ENCODE results near the gene DNAH8.

The DNAH8 gene

DNA sequence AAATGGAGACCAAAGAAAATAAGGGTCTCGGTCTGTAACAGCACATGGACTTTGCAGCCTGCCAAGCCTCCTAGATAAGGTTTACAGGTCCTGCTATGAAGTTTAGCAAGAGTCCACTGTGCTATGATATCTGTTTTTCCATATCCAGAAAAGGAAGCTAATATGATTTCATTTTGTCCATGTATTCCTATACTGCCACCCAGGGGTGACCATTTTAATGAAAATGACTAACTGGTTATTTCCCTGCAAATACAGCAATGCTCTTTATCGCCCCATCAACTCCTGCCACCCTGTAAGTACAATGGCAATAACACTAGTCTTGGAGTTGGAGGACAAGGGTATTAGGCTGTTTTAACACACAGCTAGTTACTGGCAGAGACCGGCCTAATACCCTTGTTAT lies 218.3 kb downstream of the DNAH8 start:
- Histone ChIP-seq H3K27ac (ENCODE audit: low read length) (no peak overlapping the region), H3K9me3 (ENCODE audit: control insufficient read depth in 2 of 2, low read length in 2 of 2) (peaks cover 0 to 3% of the 10 kb centered on the region in 2 donors), H3K36me3 (ENCODE audit: control insufficient read depth in 2 of 2, insufficient read depth in 2 of 2, low read length in 2 of 2) (no peaks in the 10 kb centered on the region), H3K4me1 (ENCODE audit: control insufficient read depth, insufficient read depth, low read length) (no peaks in the 10 kb centered on the region), H3K4me3 (ENCODE audit: low read length in 2 of 2) (no peak overlapping the region), H3K27me3 (ENCODE audit: control insufficient read depth in 1 of 2, insufficient read depth in 2 of 2, low read length in 2 of 2) (no peaks in the 10 kb centered on the region), H3K9ac (ENCODE audit: low read length in 2 of 2) (no peak overlapping the region)

DNA sequence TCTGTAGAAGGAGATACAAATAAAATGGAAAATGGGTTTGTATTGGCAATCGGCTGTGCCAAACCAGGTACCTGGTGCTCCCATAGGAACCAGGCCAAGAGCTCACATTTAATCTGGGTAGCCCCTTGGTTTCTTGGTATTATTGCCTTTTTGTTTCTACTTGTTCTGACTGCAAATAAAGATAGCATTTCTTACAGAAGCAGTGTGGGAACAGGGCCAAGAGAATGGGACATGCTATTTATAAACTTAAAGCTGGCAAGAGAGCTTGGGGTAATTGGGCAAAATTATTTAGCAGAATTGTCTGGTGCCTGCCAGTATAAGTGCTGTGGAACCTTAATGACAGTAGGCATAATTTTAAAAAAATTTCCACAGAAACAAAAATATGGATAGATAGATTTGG lies 219.9 kb downstream of the DNAH8 start:
- Histone ChIP-seq H3K9me3 (ENCODE audit: control insufficient read depth in 2 of 2, low read length in 2 of 2) (peaks cover 0 to 3% of the 10 kb centered on the region in 2 donors), H3K36me3 (ENCODE audit: control insufficient read depth in 2 of 2, insufficient read depth in 2 of 2, low read length in 2 of 2) (no peaks in the 10 kb centered on the region), H3K27me3 (ENCODE audit: control insufficient read depth in 1 of 2, insufficient read depth in 2 of 2, low read length in 2 of 2) (no peaks in the 10 kb centered on the region), H3K4me1 (ENCODE audit: control insufficient read depth, insufficient read depth, low read length) (no peaks in the 10 kb centered on the region), H3K9ac (ENCODE audit: low read length in 2 of 2) (no peak overlapping the region), H3K27ac (ENCODE audit: low read length) (no peak overlapping the region), H3K4me3 (ENCODE audit: low read length in 2 of 2) (no peak overlapping the region)

- Histone ChIP-seq H3K27me3 (ENCODE audit: control insufficient read depth in 1 of 2, insufficient read depth in 2 of 2, low read length in 2 of 2) (peaks cover 0 to 5% of the 10 kb centered on the region in 2 donors), H3K36me3 (ENCODE audit: control insufficient read depth in 2 of 2, insufficient read depth in 2 of 2, low read length in 2 of 2) (no peaks in the 10 kb centered on the region), H3K9me3 (ENCODE audit: control insufficient read depth in 2 of 2, low read length in 2 of 2) (peaks cover 0 to 3% of the 10 kb centered on the region in 2 donors), H3K27ac (ENCODE audit: low read length) (no peak overlapping the region), H3K9ac (ENCODE audit: low read length in 2 of 2) (no peak overlapping the region), H3K4me3 (ENCODE audit: low read length in 2 of 2) (no peak overlapping the region), H3K4me1 (ENCODE audit: control insufficient read depth, insufficient read depth, low read length) (no peaks in the 10 kb centered on the region)
These were observed 222.9 kb downstream of the DNAH8 start for GRCh38 chr6:38937839-38938613.

DNA sequence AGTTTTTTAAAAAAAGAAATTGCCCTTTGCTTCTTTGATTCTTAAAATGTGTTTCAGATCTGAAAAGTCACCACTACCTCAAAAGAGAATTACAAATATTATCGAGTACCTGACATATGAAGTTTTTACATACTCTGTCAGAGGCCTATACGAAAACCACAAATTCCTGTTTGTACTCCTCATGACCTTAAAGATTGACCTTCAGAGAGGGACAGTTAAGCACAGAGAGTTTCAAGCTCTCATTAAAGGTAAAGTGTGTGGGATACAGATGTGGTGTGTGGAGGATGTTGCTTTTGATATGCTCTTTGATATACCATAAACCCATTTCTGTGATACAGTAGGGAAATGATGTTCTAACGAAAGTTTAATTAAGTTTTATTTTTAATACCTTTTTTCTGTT lies 223.6 kb downstream of the DNAH8 start:
- H3K4me3 ChIP-seq (ENCODE audit: low read length in 2 of 2), result no peak overlapping the region
- H3K9me3 ChIP-seq (ENCODE audit: control insufficient read depth in 2 of 2, low read length in 2 of 2), result peaks cover 0 to 3% of the 10 kb centered on the region in 2 donors
- H3K27ac ChIP-seq (ENCODE audit: low read length), result no peak overlapping the region
- H3K4me1 ChIP-seq (ENCODE audit: control insufficient read depth, insufficient read depth, low read length), result no peaks in the 10 kb centered on the region
- peaks cover 0 to 5% of the 10 kb centered on the region in 2 donors for H3K27me3 ChIP-seq (ENCODE audit: control insufficient read depth in 1 of 2, insufficient read depth in 2 of 2, low read length in 2 of 2)
- H3K36me3 ChIP-seq (ENCODE audit: control insufficient read depth in 2 of 2, insufficient read depth in 2 of 2, low read length in 2 of 2), result no peaks in the 10 kb centered on the region
- H3K9ac ChIP-seq (ENCODE audit: low read length in 2 of 2), result no peak overlapping the region

DNA sequence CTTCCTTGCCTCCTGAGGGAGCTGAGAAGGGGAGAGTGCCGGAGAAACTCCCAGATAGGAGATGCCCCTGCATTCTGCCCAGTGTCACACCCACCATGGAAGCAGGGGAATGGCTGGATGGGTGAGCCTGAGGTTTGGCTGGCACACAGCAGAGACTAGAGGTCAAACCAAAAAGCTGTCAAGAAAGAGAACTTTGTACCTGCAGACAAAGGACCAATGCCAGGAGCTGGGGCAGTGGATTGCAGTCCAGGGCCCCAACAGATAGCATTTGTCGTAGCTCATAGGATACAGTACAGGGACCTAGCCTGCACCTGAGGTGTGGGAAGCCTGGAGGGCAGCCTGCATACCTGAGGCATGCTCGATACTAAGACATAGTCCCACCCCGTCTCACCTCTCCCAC lies 227.3 kb downstream of the DNAH8 start:
- no peak overlapping the region for H3K4me3 ChIP-seq (ENCODE audit: low read length in 2 of 2)
- H3K4me1 ChIP-seq (ENCODE audit: control insufficient read depth, insufficient read depth, low read length), result no peaks in the 10 kb centered on the region
- peaks cover 0 to 3% of the 10 kb centered on the region in 2 donors for H3K9me3 ChIP-seq (ENCODE audit: control insufficient read depth in 2 of 2, low read length in 2 of 2)

GRCh38 chr6:38942965-38943364 lies 227.9 kb downstream of the DNAH8 start:
- Histone ChIP-seq H3K27me3 (ENCODE audit: control insufficient read depth in 1 of 2, insufficient read depth in 2 of 2, low read length in 2 of 2) (peaks cover 0 to 5% of the 10 kb centered on the region in 2 donors), H3K4me1 (ENCODE audit: control insufficient read depth, insufficient read depth, low read length) (no peaks in the 10 kb centered on the region), H3K36me3 (ENCODE audit: control insufficient read depth in 2 of 2, insufficient read depth in 2 of 2, low read length in 2 of 2) (no peaks in the 10 kb centered on the region), H3K9me3 (ENCODE audit: control insufficient read depth in 2 of 2, low read length in 2 of 2) (peaks cover 0 to under 1% of the 10 kb centered on the region in 2 donors), H3K27ac (ENCODE audit: low read length) (no peak overlapping the region), H3K9ac (ENCODE audit: low read length in 2 of 2) (no peak overlapping the region), H3K4me3 (ENCODE audit: low read length in 2 of 2) (no peak overlapping the region)

More for the DNA sequence above, 227.3 kb downstream of the DNAH8 start:
- Histone ChIP-seq H3K36me3 (ENCODE audit: control insufficient read depth in 2 of 2, insufficient read depth in 2 of 2, low read length in 2 of 2) (no peaks in the 10 kb centered on the region), H3K27me3 (ENCODE audit: control insufficient read depth in 1 of 2, insufficient read depth in 2 of 2, low read length in 2 of 2) (peaks cover 0 to 5% of the 10 kb centered on the region in 2 donors), H3K9ac (ENCODE audit: low read length in 2 of 2) (no peak overlapping the region), H3K27ac (ENCODE audit: low read length) (no peak overlapping the region)

DNA sequence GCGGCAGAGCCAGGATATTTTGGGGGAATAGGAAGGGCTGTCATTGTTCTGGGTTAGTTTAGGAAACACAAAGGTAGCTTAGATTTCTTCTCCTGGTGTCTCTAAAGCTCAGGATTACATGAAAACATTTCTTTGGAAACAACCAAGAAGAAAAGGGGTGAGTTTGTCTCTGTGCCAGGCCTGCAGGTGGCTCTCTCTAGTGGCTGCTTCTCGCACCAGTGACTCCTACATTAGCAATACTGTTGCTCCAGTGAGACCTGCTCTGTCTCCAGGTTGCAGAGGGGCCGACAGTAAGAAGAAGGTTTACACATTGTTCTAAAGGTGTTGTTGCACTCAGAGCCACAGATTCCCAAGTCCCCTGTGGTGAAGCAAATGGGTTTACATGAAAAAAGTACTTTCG lies 228.9 kb downstream of the DNAH8 start:
- Histone ChIP-seq H3K9me3 (ENCODE audit: control insufficient read depth in 2 of 2, low read length in 2 of 2) (no peaks in the 10 kb centered on the region), H3K4me1 (ENCODE audit: control insufficient read depth, insufficient read depth, low read length) (no peaks in the 10 kb centered on the region), H3K36me3 (ENCODE audit: control insufficient read depth in 2 of 2, insufficient read depth in 2 of 2, low read length in 2 of 2) (no peaks in the 10 kb centered on the region), H3K4me3 (ENCODE audit: low read length in 2 of 2) (no peak overlapping the region), H3K27me3 (ENCODE audit: control insufficient read depth in 1 of 2, insufficient read depth in 2 of 2, low read length in 2 of 2) (peaks cover 0 to 5% of the 10 kb centered on the region in 2 donors), H3K9ac (ENCODE audit: low read length in 2 of 2) (no peak overlapping the region), H3K27ac (ENCODE audit: low read length) (no peak overlapping the region)

- Histone ChIP-seq H3K4me3 (ENCODE audit: low read length in 2 of 2) (no peak overlapping the region), H3K9ac (ENCODE audit: low read length in 2 of 2) (no peak overlapping the region), H3K27ac (ENCODE audit: low read length) (no peak overlapping the region), H3K36me3 (ENCODE audit: control insufficient read depth in 2 of 2, insufficient read depth in 2 of 2, low read length in 2 of 2) (no peaks in the 10 kb centered on the region), H3K9me3 (ENCODE audit: control insufficient read depth in 2 of 2, low read length in 2 of 2) (no peaks in the 10 kb centered on the region), H3K4me1 (ENCODE audit: control insufficient read depth, insufficient read depth, low read length) (no peaks in the 10 kb centered on the region), H3K27me3 (ENCODE audit: control insufficient read depth in 1 of 2, insufficient read depth in 2 of 2, low read length in 2 of 2) (peaks cover 0 to 5% of the 10 kb centered on the region in 2 donors)
These were observed 229.7 kb downstream of the DNAH8 start for GRCh38 chr6:38944655-38945279.

DNA sequence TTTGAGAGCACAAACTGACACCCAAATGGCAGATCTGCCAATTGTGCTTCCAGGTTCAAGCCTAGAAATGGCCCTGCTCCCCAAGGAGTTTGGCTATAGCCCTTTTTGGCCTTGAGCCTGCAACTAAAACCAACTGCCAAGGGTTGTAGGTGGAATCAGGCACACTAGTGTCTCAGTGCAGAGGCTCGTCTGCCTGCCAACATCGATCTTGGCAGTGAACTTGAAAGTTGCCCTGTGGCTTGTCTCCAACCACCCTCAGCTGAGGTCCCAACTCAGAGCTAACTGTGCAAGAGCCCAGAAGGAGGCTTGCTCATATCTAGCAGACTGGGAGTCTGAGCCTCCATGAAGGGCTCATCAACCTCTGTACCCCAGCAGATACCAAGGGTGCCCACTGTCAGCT lies 240.8 kb downstream of the DNAH8 start:
- peaks cover 0 to 4% of the 10 kb centered on the region in 2 donors for H3K27me3 ChIP-seq (ENCODE audit: control insufficient read depth in 1 of 2, insufficient read depth in 2 of 2, low read length in 2 of 2)
- H3K4me1 ChIP-seq (ENCODE audit: control insufficient read depth, insufficient read depth, low read length), result no peaks in the 10 kb centered on the region
- no peaks in the 10 kb centered on the region for H3K36me3 ChIP-seq (ENCODE audit: control insufficient read depth in 2 of 2, insufficient read depth in 2 of 2, low read length in 2 of 2)
- no peak overlapping the region for H3K9ac ChIP-seq (ENCODE audit: low read length in 2 of 2)
- H3K27ac ChIP-seq (ENCODE audit: low read length), result no peak overlapping the region
- H3K9me3 ChIP-seq (ENCODE audit: control insufficient read depth in 2 of 2, low read length in 2 of 2), result peaks cover 0 to 7% of the 10 kb centered on the region in 2 donors
- H3K4me3 ChIP-seq (ENCODE audit: low read length in 2 of 2), result no peak overlapping the region

GRCh38 chr6:38957426-38957825 lies 242.3 kb downstream of the DNAH8 start:
- Histone ChIP-seq H3K4me3 (ENCODE audit: low read length in 2 of 2) (no peak overlapping the region), H3K9me3 (ENCODE audit: control insufficient read depth in 2 of 2, low read length in 2 of 2) (peaks cover 0 to 7% of the 10 kb centered on the region in 2 donors), H3K9ac (ENCODE audit: low read length in 2 of 2) (no peak overlapping the region), H3K36me3 (ENCODE audit: control insufficient read depth in 2 of 2, insufficient read depth in 2 of 2, low read length in 2 of 2) (no peaks in the 10 kb centered on the region), H3K27ac (ENCODE audit: low read length) (no peak overlapping the region), H3K27me3 (ENCODE audit: control insufficient read depth in 1 of 2, insufficient read depth in 2 of 2, low read length in 2 of 2) (peaks cover 0 to 4% of the 10 kb centered on the region in 2 donors), H3K4me1 (ENCODE audit: control insufficient read depth, insufficient read depth, low read length) (no peaks in the 10 kb centered on the region)

DNA sequence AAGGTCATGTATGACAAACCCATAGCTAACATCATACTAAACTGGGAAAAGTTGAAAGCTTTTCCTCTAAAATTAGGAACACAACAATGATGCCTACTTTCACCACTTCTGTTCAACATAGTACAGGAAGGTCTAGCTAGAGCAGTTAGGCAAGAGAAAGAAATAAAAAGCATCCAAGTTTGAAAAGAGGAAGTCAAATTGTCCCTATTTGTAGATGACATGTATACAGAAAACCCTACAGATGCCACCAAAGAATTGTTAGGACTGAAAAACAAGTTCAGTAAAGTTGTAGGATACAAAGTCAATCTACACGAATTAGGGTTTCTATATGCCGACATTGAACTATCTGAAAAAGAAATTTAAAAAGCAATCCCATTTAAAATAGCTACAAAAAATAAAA lies 244.0 kb downstream of the DNAH8 start:
- H3K4me1 ChIP-seq (ENCODE audit: control insufficient read depth, insufficient read depth, low read length), result no peaks in the 10 kb centered on the region
- peaks cover 0 to 7% of the 10 kb centered on the region in 2 donors for H3K9me3 ChIP-seq (ENCODE audit: control insufficient read depth in 2 of 2, low read length in 2 of 2)
- no peak overlapping the region for H3K27ac ChIP-seq (ENCODE audit: low read length)
- no peak overlapping the region for H3K9ac ChIP-seq (ENCODE audit: low read length in 2 of 2)
- peaks cover 0 to 4% of the 10 kb centered on the region in 2 donors for H3K27me3 ChIP-seq (ENCODE audit: control insufficient read depth in 1 of 2, insufficient read depth in 2 of 2, low read length in 2 of 2)
- H3K36me3 ChIP-seq (ENCODE audit: control insufficient read depth in 2 of 2, insufficient read depth in 2 of 2, low read length in 2 of 2), result no peaks in the 10 kb centered on the region
- H3K4me3 ChIP-seq (ENCODE audit: low read length in 2 of 2), result no peak overlapping the region

All from stomach smooth muscle (tissue), 2 donors.